MV-4-11 (cell line): ENCODE data around the gene RAB31.
A peak's percentile ranks its signal among the peaks of the same experiment; 100 is the strongest.
"Not testable (repeated sequence)": the region's sequence is repeated elsewhere in the genome, so short reads cannot be mapped to it uniquely, and the experiment has no call there.

ENCODE experiments used
- DNase-seq: peaks from one replicate; lab custom pipeline; 2025; lab: John Stamatoyannopoulos, UW

Gene RAB31

GRCh38 chr18:9839211-9839610 is 131.1 kb downstream of the RAB31 start:
- DNase-seq: no peak

DNA sequence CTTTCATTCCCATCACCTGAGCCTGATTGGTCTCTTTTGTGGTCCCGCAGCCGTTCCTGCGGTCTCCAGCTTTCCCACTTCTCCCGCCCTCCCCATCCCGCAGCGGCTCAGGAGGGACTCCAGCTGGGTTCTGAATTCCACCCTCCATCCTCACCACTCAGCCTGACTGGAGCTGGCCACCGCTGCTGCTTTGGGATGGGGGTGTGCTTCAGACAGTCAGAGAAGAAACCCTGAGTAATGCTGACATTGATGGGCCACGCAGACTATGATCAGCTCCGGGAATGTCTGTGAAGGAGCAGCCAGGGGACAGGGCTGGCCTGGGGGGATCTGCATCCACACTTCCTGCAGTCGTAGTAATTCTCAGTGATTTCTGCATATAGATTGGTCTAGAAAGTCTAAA is 131.8 kb downstream of the RAB31 start:
- DNase-seq: no peak

GRCh38 chr18:9841752-9842151 is 133.7 kb downstream of the RAB31 start:
- DNase-seq: no peak

GRCh38 chr18:9842448-9842847 is 134.3 kb downstream of the RAB31 start:
- no peak for DNase-seq

DNA sequence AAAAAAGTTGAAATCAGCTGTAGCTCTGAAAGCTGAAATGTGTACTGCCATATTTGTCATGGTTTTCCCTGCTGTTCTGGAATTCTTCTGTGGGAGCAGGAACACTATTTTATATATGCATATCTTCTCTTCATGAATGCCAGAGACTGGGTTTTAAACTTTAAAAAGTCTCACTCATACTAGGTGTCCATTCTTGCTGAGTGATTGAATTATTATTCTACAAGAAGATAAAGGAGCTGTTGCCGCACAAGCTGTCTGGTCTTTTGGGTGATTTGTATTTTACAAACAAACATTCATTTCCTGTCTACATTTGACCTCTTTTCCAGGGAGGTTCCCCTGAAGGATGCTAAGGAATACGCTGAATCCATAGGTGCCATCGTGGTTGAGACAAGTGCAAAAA is 137.2 kb downstream of the RAB31 start:
- no peak for DNase-seq

- no peak for DNase-seq
Measured at GRCh38 chr18:9846162-9846925, 138.2 kb downstream of the RAB31 start.

GRCh38 chr18:9848170-9848879 is 140.2 kb downstream of the RAB31 start:
- DNase-seq: no peak

DNA sequence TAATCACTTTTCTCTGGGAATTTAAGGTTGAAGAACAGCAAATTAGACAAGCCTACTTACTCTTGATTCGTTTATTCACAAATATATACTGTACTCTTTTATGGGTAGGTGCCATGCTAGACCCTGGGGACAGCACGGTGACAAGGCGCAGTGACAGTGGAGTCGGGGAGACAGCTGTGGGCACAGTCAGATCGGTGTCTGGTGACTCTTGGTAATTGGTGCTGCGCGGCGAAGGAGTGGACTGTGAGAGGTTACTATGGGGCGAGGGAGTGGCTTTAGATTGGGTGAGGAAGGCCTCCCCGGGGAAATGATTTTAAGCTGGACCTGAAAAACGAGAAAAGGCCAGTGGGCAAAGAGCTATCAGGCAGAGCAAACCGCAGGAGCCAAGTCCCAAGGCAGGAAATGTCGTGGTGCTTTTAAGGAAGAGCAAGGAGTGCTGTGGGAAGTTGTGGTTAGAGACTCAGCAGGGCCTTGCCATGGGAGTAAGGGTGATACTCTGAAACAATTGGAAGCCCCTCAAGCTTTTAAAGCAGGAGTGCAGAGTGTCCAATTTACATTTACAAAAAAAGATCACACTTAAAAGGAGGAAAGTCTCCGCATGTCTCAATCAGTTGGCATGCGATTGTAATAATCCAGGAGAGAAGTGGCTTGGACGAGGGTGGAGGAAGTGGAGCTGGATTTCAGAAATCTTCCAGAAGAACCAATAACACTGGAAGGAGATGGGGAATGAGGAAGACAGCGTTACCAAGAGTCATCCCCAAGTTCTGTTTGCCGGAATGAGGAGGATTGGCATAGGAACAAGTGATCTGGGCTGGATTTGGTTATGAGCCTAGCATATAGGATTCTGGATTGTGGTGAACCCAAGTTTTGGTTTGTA is 141.5 kb downstream of the RAB31 start:
- peak; percentile 69 for DNase-seq

DNA sequence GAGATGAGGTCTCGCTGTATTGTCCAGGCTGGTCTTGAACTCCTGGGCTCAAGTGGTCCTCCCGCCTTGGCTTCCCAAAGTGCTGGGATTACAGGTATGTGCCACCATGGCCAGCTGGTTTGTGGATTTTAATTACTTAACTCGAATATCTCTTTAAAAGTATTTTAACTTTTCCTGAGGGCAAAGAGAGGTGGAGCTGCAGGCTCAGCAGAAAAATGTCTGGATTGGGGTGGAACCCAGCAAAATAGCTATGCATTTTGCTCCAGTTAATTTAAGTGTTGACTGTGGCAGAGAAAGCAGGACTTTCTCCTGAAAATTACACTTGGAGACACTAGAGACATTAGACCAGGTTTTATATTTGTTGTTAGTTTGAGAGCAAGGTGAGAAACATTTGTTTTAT is 142.2 kb downstream of the RAB31 start:
- no peak for DNase-seq

- peak; percentile 70 for DNase-seq
Measured at GRCh38 chr18:9851511-9851910, 143.4 kb downstream of the RAB31 start.

DNA sequence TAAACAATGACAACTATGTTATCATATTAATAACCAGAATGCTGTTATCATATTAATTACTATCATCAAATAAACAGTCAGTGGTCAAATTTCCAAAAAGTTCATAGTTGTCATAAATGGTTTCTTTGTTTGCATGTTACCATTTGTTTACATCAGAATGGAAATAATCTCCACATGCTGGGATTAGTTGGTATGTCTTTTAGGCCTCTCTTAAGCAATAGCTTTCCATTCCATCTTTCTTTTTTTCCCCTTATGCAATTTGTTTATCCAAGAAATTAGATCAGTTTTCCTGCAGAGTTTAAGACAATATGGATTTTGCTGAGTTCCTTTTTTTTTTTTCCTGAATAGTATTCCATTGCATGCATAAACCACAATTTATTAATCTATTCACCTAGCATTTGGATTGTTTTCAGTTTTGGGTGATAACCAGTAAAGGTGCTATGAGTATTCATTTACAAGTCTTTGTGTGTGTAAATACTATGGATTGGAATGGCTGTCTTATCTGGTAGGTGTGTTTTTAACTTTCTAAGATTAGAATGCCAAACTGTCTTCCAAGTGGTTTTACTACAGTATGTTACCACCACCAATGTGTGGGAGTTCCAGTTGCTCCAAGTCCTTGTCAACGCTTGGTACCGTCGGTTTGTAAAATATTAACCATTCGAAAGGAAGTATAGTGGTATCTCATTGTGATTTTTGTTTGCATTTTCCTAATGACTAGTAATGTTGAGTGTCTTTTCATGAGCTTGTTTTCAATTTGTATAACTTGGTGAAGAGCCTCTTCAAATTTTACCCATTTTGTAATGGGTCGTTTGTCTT is 144.4 kb downstream of the RAB31 start:
- DNase-seq: no peak

- DNase-seq: no peak
Measured at GRCh38 chr18:9854801-9855676, 146.9 kb downstream of the RAB31 start.

DNA sequence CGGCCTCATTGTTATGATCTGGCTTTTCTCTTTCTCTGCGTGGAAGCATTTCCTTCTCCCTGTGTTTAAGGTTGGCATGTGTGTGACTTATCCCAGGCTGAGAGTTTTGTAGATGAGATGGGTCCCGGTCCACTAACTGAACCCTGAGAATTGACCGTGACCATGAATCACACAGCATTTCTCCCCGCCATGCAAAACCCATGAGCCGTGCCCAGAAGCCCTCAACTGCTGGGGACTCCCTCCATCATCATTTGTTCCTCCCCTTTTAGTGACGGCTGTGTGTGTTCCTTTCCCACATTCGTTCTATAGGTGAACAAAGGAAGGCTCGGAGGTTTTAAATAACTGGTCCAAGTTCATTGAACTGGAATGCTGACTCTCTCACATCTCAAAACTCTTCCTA is 147.6 kb downstream of the RAB31 start:
- no peak for DNase-seq

DNA sequence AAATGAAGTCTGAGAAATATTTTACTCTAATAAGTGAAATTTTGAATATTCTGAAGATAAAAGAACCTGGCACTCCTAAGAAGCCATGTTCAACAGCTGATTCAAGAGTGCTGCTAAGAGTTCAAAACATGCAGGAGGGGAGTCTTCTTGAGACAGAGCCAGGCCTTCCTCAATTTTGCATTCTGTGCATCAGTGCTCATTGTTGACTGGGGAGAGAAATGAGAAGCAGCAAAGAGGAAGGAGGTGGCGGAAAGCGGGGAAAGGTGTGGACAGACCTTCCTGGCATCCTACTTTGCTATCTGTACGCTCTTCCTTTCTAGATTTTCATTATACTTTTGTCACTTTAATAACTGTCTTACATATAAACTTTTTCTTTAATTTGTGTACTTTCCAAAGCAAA is 148.0 kb downstream of the RAB31 start:
- peak; percentile 7 for DNase-seq

GRCh38 chr18:9857479-9857998 is 149.4 kb downstream of the RAB31 start:
- not testable (repeated sequence) for DNase-seq

DNA sequence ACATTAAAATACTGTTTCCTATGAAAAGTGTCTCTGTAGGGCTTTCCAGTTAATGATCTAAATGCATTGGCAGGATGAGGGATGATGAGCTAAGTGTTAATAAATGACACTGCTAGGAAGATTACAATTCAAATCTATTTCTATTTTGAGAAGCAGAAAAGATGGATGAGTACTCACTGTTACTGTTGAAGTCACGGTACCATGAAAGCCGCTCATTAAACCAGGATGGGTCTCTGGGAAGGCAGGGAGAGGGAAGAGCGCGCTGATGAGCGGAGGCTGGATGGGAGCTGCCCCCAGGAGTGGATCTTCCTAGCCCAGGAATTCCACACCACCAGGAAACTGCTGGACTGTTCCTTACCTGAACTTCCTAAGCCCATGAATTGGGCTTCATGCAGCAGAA is 150.5 kb downstream of the RAB31 start:
- no peak for DNase-seq

- DNase-seq: no peak
Measured at GRCh38 chr18:9859232-9859631, 151.1 kb downstream of the RAB31 start.

DNA sequence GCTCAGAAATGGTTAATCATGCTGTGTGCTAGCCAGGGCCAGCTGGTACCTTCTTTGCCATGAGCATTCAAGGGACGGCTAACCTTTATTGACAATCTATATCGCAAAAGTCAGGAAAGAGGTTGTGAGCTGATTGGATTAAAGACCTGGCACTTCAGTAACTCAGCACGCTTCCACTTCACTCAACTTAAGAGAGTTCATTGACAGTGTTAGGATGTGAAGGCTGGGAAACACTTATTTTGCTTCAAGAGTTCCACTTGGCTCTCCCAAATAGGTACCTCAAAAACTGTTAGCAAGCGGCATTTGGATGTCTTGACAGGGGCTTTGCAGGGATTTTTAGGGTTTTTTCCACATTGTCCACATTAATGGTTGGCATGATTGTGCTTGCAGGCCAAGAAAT is 152.6 kb downstream of the RAB31 start:
- no peak for DNase-seq

DNA sequence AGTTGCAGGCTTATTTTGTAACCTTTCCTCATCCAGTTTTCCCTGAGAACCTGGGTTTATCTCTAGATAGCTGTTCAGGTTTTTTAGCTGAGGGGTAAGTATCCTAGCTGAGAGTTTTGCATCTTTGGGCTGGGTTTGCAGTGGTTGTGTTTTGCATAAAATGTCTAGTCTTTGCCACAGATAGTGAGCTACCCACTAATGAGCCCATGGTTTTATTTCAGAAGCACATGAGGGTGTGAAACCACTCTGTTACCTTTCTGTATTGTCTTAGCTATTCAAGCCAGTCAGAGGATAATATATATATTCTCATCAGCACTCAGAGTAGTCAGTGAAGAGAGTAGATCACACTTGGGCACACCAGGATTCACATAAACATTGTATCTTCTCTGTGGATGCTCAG is 153.1 kb downstream of the RAB31 start:
- DNase-seq: no peak

- no peak for DNase-seq
Measured at GRCh38 chr18:9861933-9862332, 153.8 kb downstream of the RAB31 start.

GRCh38 chr18:9862686-9863085 is 154.6 kb downstream of the RAB31 start:
- DNase-seq: no peak
